Activated CD4-positive, alpha-beta T cell treated with anti-CD3 and anti-CD28 coated beads for 4 hours (primary cell): Measurements from ENCODE around the gene PKHD1.

ENCODE experiments used
- DNase-seq, 2 donors: peaks; one replicate each; pipeline ENCODE4 v3.0.0-alpha.2; 2020

Gene PKHD1

GRCh38 chr6:52087498-52087999 is at the start of gene PKHD1:
TSS of gene PKHD1 (minus strand) at chr6:52087613. CDS start at chr6:52084933, 2,680 bp downstream.
- no peak for DNase-seq

- no peak for DNase-seq
Observed at GRCh38 chr6:52136934-52137467, 49.6 kb upstream of the PKHD1 start.

- no peak for DNase-seq
Observed at GRCh38 chr6:52136055-52136454, 48.6 kb upstream of the PKHD1 start.

GRCh38 chr6:52135217-52135616 is 47.8 kb upstream of the PKHD1 start:
- no peak for DNase-seq

- DNase-seq, result no peak
Observed at GRCh38 chr6:52134011-52134410, 46.6 kb upstream of the PKHD1 start.

GRCh38 chr6:52133324-52133723 is 45.9 kb upstream of the PKHD1 start:
- DNase-seq, result no peak

GRCh38 chr6:52132292-52132691 is 44.9 kb upstream of the PKHD1 start:
- DNase-seq, result no peak

GRCh38 chr6:52130440-52130839 is 43.0 kb upstream of the PKHD1 start:
- no peak for DNase-seq

GRCh38 chr6:52127957-52128356 is 40.5 kb upstream of the PKHD1 start:
- DNase-seq, result no peak

GRCh38 chr6:52126231-52126630 is 38.8 kb upstream of the PKHD1 start:
- DNase-seq, result no peak

GRCh38 chr6:52125572-52125971 is 38.2 kb upstream of the PKHD1 start:
- DNase-seq, result no peak

- no peak for DNase-seq
Observed at GRCh38 chr6:52125139-52125538, 37.7 kb upstream of the PKHD1 start.

- no peak for DNase-seq
Observed at GRCh38 chr6:52124126-52125121, 37.0 kb upstream of the PKHD1 start.

GRCh38 chr6:52123251-52123650 is 35.8 kb upstream of the PKHD1 start:
- DNase-seq, result no peak

GRCh38 chr6:52117352-52117751 is 29.9 kb upstream of the PKHD1 start:
- no peak for DNase-seq

GRCh38 chr6:52116605-52116948 is 29.2 kb upstream of the PKHD1 start:
- no peak for DNase-seq

GRCh38 chr6:52115891-52116604 is 28.6 kb upstream of the PKHD1 start:
- no peak for DNase-seq

- no peak for DNase-seq
Observed at GRCh38 chr6:52115145-52115741, 27.8 kb upstream of the PKHD1 start.

- no peak for DNase-seq
Observed at GRCh38 chr6:52109171-52109571, 21.8 kb upstream of the PKHD1 start.

GRCh38 chr6:52108128-52108527 is 20.7 kb upstream of the PKHD1 start:
- no peak for DNase-seq

- DNase-seq, result no peak
Observed at GRCh38 chr6:52106994-52107393, 19.6 kb upstream of the PKHD1 start.

- no peak for DNase-seq
Observed at GRCh38 chr6:52104979-52105378, 17.6 kb upstream of the PKHD1 start.

GRCh38 chr6:52103623-52104022 is 16.2 kb upstream of the PKHD1 start:
- DNase-seq, result no peak
